GM21360 (cell line): ENCODE measurements around the gene CLDN6.
"Not testable (repeated sequence)": the region's sequence is repeated elsewhere in the genome, so short reads cannot be mapped to it uniquely, and the experiment has no call there.

Source experiments
- ATAC-seq: cut with Tn5 transposase; IDR thresholded peaks from one replicate; pipeline ENCODE4 v1.9.1; 2021; ENCODE audit warnings: mild to moderate bottlenecking, moderate library complexity; ENCODE audit not compliant: unreplicated experiment

CLDN6 gene

DNA sequence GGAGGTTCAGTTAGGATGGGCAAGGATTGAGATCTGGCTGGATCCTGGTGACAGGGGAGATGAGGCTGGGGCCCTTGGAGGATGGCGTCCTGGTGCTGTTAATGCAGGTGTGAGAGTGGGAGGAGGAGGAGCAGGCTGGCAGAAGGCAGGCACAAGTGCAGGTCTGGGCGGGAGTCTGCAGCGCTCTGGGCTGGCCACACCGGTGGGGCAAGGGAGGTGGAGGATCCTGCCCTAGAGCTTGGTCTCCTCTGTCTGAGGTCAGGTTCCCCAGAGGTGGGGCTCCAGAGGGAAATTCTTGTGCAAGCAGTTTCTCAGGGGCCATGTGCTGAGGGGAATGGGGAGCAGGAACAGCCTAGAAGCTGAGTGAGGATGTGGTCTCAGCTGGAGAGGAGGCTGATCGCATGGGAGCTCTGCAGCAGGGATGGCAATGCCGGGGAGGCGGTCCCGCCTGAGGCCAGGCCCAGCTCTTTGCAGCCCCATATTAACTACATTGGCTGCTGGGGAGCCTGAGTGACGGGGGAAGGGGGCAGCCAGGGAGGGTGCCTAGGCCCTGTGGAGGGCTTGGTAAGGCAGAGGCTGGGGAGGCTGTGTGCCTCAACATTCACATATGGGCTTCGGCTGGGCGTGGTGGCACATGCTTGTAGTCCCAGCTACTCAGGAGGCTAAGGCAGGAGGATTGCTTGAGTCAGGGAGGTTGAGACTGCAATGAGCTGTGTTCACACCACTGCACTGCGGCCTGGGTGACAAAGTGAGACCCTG, 34.8 kb upstream of the CLDN6 start:
- not testable (repeated sequence) for ATAC-seq

DNA sequence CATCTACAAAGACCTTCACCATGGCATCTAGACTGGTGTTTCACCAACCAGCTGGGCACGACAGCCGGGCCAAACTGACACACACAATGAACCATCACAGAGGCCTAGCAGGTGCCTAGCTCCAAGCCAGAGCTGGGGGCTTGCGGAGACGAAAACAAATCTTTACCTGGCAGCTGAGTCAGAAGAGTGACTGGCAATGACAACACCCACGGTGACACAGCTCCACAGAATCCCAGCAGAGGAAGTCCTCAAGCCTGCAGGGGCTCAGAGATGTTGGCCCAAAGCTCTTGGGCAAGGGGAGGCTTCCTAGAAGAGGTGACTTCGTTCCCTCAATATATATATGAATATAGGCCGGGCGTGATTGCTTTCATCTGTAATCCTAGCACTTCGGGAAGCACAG, 33.5 kb upstream of the CLDN6 start:
- no peak for ATAC-seq

DNA sequence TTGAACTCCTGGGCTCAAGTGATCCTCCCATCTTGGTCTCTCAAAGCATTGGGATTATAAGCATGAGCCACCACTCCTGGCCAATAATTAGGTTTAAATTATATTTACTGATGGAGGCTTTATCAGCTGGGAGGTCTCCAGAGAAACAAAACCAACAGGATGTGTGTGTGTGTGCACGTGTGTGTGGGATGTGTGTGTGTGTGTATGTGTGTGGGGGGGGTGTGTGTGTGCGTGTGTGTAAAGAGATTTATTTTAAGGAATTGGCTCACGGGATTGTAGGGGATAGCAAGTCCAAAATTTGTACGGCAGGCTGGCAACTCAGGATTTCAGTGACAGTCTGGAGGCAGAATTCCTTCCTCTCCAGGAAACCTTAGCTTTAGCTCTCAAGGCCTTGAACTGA, 33.0 kb upstream of the CLDN6 start:
- ATAC-seq, result no peak

DNA sequence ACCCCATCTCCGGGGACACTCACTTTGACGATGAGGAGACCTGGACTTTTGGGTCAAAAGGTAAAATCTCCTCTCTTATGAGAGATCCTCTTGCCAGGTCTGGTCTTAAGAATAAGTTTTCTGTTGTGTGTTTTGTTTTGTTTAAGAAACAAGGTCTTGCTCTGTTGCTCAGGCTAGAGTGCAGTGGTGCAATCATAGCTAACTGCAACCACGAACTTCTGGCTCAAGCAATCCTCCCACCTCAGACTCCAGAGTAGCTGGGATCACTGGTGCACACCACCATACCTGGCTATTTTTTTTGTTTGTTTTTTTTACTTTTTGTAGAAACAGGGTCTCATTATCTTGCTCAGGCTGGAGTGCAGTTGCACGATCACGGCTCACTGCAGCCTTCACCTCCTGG, 32.5 kb upstream of the CLDN6 start:
- no peak for ATAC-seq

DNA sequence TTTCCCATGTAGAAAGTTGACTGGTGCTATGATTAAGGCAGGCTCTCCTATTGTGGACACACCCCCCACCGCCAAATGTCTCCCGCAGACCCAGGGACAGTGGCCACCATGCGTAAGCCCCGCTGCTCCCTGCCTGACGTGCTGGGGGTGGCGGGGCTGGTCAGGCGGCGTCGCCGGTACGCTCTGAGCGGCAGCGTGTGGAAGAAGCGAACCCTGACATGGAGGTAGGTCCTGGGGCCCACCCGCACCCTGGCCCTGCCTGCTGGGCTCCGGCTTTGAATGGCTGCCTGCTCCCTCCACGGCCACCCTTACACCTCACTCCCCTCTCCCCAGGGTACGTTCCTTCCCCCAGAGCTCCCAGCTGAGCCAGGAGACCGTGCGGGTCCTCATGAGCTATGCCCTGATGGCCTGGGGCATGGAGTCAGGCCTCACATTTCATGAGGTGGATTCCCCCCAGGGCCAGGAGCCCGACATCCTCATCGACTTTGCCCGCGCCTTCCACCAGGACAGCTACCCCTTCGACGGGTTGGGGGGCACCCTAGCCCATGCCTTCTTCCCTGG, 32.0 kb upstream of the CLDN6 start:
- ATAC-seq, result no peak

DNA sequence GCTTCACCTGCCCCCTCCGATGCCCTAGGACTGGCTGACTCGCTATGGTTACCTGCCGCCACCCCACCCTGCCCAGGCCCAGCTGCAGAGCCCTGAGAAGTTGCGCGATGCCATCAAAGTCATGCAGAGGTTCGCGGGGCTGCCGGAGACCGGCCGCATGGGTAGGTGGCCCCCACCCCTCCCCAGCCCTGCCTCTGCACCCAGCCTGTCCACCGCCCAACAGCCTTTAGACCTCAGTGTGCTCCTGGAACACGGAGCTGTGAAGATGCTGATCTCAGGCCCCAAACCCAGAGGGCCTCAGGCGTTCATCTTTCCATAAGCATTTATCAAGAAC, 29.4 kb upstream of the CLDN6 start:
- no peak for ATAC-seq

DNA sequence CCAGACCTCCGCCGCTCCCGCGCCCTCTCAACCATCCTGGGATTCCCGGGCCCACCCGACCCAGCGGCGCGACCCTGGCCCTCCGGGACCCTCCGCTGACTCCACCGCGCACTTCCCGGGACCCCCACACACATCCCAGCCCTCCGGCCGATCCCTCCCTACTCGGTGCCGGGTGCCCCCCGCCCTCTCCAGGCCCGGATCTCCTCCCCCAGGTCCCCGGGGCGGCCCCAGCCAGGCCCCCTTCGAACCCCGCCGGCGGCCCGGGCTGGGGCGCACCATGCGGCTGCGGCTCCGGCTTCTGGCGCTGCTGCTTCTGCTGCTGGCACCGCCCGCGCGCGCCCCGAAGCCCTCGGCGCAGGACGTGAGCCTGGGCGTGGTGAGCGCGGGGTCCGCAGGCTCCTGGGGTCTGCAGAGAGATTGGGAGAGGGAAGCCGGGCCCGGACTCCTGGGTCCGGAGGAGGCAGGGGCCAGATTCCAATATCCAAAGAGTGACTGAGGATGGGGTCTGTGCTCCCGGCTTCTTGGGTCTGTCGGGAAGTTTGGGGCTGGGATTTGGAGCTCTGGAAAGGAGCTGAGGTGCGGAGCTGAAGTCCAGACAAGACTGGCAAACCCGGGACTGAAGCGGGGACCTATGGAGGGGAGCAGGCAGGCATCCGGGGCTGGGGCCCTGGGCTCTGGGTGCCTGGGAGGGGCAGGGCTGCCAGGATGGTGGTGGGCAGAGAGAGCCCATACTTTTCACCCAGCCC, 28.8 kb upstream of the CLDN6 start:
- no peak for ATAC-seq

DNA sequence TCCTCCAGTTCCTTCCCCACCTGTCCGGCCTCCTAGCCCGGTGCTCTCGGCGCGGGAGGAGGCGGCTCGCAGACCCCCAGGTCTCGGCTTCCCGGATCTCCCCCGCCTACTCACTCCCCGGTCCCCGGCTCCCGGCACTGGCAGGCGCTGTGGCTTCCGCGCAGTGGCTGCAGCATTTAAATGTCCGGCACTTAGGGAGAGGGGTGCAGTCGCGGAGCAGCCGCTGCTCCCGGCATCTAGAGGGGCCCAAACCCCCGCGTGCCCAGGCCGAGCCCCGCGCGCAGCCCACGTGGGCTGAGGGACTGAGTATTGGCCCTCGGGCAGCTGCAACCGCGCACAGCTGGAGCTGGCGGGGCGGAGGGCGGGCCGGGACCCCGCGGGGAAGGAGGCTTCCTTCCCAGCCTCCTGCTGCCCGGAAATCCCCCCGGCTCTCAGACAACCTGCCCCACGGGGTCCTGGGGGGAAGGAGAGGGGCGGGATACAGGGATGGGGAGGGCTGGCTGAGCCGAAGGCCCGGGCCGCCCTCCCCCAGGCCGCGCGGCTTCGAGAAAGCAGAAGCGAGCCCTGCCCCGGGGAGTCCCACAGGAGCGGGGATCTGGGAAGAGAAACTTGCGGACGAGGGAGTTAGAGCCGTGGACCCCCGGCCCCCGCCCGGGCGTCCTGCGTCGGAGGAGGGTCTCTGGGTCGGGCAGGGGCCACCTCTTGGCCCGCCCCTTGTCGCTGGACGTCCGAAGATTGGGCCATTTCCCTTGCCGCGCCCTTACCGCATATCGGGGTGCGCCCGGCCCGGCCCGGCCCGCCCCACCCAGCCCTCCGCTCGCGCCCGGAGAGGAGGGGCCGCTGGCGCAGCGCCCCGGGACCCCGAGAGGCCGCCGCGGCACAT, 28.0 kb upstream of the CLDN6 start, which contains the start of gene MMP25:
Gene MMP25 (plus strand): TSS at position 804 of the 883 bp plus-strand sequence. CDS start 357 bp downstream, outside the sequence.
- no peak for ATAC-seq

DNA sequence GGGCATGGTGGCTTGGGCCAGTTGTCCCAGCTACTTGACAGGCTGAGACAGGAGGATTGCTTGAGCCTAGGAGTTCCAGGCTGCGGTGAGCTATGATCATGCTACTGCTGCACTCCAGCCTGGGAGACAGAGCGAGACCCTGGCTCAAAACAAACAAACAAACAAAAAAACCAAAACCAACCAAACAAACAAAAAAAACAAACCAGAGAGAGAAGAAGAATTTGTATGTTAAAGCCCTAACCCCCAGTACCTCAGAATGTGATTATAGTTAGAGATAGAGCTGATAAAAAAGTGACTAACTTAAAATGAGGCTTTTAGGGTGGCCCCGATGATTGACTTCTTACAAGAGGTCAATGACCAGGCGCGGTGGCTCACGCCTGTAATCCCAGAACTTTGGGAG, 26.7 kb upstream of the CLDN6 start:
- no peak for ATAC-seq

DNA sequence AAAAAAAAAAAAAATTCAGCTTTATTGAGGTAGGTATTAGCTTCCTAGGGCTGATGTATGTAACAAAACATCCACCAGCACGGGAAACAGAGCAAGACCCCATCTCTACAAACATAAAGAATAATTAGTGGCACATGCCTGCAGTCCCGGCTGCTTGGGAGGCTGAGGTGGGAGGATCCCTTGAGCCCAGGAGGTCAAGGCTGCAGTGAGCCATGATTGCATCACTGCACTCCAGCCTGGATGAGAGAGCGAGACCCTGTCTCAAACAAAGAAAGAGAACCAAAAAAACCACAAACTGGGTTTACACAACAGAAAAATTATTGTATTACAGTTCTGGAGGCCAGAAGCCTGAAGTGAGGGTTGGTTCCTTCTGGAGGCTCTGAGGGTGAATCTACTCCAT, 24.4 kb upstream of the CLDN6 start:
- no peak for ATAC-seq

DNA sequence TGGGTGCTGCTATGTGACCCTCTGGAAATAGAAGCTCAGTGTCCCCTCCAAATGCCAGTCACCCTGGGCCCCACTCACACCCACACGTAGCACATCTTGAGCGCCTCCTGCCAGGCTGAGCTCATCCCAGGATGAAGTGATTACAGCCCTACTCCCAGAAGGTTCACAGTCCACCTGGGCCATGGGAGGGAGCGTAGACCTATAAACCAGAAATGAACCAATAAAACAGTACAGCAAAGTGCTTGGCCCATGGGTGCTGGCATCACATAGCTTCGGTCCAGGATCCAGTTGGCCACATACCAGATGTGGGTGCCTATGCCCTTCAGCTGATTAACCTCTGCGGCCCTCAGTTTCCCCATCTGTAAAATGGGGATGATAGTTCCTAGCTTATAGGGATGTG, 20.9 kb upstream of the CLDN6 start:
- no peak for ATAC-seq

DNA sequence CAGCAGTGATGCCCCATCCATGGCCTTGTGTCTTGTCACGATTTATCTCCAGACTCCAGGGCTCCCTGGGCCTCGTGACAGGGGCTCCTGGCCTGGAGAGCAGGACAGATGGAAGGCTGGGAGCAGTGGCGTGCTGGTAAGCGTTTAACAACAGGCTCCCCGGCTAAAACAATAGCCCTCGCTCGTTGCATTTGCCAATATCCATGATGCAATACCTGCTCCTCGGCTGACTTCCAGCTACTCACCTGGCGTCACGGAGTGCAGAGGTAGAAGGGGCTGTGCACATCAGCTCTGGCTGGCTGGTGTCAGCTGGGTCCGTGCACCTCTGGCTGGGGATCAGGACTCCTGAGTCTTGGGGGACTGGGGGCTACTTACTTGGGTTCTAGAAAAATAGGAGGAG, 20.3 kb upstream of the CLDN6 start:
- no peak for ATAC-seq

DNA sequence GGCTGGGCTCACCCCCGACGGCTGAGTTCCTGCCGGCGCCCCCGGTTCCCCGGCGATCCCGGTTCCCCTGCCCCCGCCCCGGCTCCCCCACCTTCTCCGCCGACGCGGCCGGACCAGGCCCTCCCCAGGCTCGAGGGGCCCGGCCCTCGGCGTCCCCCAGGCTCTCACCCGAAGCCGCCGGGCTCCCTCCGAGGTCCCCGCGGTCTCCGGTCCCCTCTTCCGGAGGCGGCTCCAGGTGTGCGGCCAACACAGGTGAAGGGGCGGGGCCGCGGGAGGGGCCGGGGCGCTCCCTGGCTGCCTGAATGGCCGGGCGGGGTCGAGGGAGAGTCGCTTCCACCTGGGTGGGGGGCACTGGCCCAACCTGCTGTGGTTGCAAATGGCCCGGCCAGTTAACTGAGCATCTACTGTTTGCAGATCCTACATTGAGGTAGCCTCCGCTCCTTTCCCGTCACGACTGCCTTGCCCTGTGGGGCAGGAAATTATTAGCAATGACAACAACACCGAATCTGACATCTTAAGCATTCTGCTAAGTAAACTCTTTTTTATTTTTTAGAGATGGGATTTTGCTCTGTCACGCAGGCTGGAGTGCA, 18.8 kb upstream of the CLDN6 start, which contains the start of gene BICDL2:
Gene BICDL2 (minus strand): TSS at position 219 of the 590 bp plus-strand sequence. CDS start 1,448 bp downstream, outside the sequence.
- no peak for ATAC-seq

DNA sequence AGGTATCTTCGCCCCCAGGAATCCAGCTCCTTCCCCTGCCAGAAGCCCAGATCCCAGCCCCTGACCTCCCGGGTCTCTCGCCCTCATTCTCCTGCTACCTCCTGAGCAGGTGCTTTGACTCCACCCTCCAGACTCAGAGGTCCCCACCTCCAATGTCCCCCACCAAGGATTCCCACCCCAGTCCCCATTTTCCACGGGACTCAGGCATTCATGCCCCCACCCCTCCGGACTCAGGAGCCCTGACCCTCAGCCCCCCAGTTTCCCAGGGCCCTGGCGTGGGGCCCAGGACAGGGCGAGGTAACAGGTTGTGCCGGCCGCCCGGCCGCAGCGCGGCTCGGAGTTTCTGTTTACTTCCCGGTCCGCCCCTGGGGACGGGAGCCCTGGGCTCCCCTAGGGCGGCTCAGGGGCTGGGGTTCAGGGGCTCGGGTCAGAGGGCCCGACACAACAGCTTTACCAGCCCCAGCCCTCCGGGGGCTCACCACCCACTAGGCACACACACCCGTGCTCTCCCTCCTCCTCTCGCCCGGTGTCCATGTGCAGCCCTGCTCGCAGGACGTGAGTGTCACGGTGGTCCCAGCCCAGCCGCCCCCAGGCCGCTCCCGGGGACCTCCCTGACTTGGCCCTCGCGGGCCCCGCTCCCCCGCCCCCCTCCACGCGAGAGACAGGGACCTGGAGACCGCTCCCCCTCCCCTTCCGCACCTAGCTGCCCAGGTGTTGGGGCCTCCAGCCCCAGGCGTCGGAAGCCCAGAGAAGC, 18.2 kb upstream of the CLDN6 start:
- ATAC-seq, result no peak

DNA sequence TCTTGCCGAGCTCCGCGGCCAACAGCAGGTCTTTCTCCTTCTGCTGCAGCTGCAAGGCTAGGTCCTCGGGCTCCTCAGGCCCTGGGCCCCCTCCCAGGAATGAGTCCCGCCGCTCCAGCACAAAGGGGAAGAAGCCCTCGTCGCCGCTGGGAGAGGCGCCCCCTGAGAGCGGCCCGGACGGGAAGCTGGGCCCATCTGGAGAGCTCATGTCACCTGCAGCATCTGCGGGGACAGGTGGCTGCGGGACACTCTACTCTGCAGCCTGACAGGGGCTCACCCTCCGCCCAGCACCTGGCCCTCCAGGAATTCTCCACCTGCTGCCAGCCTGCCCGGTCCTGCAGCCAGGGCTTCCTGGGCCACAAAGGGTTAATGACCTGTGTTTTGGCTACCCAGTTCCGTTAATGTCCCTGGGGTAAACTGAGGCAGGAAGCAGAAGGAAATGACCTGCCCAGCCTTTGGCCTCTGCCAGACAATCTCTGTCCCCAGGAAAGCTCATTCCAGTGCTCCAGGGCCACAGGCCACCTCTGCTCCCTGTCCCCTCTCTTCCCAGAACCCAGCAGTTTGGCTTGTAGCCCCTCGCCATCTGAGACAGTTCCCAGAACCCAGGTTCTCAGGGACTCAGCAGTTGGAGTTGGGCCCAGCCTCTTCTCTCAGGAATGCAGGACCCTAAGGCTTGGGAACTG, 17.4 kb upstream of the CLDN6 start:
- ATAC-seq, result no peak

DNA sequence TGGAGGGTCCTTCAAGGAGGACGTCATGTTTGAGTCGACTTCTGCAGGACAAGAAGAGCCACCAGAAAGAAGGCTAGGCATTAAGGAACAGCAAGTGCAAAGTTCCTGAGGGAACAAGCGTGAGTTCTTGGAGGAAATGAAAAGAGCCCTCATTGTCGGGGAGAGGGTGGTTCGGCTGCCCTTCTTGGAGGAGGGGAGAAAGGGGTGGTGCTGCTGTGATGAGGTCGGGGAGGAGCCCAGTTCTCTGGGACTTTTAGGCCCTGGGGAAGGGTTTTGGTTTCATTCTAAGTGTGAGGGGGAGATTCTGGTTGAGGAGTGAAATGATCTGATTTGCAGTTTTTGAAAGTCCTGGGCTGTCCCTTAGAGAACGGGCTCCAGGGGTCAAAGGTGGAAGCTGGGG, 14.6 kb upstream of the CLDN6 start:
- ATAC-seq, result no peak

DNA sequence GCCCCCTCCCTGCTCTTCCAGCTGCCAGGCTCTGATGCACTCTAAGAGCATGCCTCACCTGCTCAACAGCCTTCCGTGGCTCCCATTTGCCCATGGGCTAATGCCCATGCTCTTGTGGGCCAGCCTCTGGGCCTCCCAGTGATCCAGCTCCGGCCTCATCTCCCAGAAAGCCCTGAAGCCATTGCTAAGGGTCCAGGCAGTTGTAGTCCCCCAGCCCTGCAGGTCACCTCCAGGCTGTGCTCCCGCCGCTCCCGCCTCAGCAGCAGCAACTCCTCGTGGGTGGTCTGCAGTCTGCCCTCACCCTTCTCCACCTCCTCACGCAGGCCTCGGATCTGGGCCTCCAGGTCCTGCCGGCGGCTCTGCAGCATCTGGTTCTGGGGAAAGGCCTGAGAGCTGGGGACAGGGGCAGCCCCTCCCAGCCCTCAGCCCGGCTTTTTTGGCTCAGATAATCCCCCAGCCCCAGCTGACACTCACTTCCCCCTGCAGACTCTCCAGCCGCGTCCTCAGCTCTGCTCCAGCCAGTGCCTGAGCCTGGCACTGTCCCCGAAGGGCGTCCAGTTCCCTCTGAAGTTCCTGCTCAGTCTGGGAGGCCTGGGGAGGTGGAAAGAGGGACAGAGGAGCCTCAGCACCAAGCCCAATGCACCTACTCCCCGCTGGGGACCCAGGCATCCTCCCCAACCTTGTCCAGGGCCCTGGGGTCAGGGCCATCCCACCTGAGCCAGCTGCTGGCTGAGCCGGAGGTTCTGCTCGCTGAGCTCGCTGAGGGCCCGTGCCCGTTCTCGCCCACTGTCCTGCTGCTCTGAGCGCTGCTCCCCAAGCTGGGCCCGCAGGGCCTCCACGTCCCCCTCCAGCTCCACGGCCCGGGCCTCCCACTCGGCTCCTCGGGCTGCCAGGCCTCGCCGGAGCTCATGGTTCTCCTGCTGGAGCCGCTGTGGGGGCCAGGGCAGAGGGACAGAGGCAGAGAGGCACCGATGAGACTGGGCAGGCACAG, 12.5 kb upstream of the CLDN6 start:
- ATAC-seq, result no peak
